H1 (cell line): Measurements from ENCODE around the gene SSMEM1. TPM values are rescaled to one million over a fixed set of nuclear protein-coding genes. Genes with fewer than 3 reads are reported as not detected.

Source experiments
- CTCF ChIA-PET: fragments of 300-600 bp; sonication (Branson Sonifier 250); formaldehyde crosslinking; loops from one replicate; lab custom pipeline; 2021; ENCODE audit not compliant: partially characterized antibody; lab: Charles Lee
- POLR2A ChIA-PET: fragments of 300-600 bp; sonication (Branson Sonifier 250); formaldehyde crosslinking; loops from one replicate; lab custom pipeline; 2021; ENCODE audit warnings: inconsistent platforms; ENCODE audit not compliant: partially characterized antibody; lab: Charles Lee
- DNase-seq, 2 experiments: peaks; one replicate each; pipeline versions ENCODE4 v3.0.0 to v3.0.0-alpha.2; 2010 to 2022; ENCODE audit warnings: low spot score in 2 of 2, low read depth in 1 of 2, mixed read lengths in 1 of 2
- FAIRE-seq: peaks from 2 replicates; lab custom pipeline; 2011; peaks lifted over from hg19 to GRCh38; lab: Jason Lieb, UNC
- H2AFZ ChIP-seq: 2 replicates; pipeline ENCODE4 v1.8.1; 2012; ENCODE audit warnings: low read length, inconsistent platforms
- H2AK5ac ChIP-seq: 2 replicates; pipeline ENCODE4 v1.6.1; 2013; ENCODE audit warnings: low read depth, low read length
- H2BK120ac ChIP-seq: replicated peaks from 2 replicates; pipeline ENCODE3; 2013; ENCODE audit warnings: low read depth, low read length, inconsistent platforms
- H2BK12ac ChIP-seq: 2 replicates; pipeline ENCODE4 v1.6.1; 2013; ENCODE audit warnings: low read depth, low read length
- H2BK15ac ChIP-seq: 2 replicates; pipeline ENCODE4 v1.6.1; 2013; ENCODE audit warnings: low read length
- H2BK20ac ChIP-seq: 2 replicates; pipeline ENCODE4 v1.6.1; 2013; ENCODE audit warnings: low read length
- H2BK5ac ChIP-seq: 2 replicates; pipeline ENCODE4 v1.6.1; 2013; ENCODE audit warnings: low read depth, low read length
- H3K14ac ChIP-seq: 2 replicates; pipeline ENCODE4 v1.6.1; 2013; ENCODE audit warnings: inconsistent platforms; ENCODE audit not compliant: insufficient read length
- H3K18ac ChIP-seq: 2 replicates; pipeline ENCODE4 v1.6.1; 2013; ENCODE audit warnings: low read length; ENCODE audit errors: extremely low read depth
- H3K23ac ChIP-seq: 2 replicates; pipeline ENCODE4 v1.6.1; 2013; ENCODE audit warnings: inconsistent platforms; ENCODE audit not compliant: insufficient read length
- H3K23me2 ChIP-seq: 2 replicates; pipeline ENCODE4 v1.6.1; 2013; ENCODE audit warnings: low read depth, low read length
- H3K27ac ChIP-seq: 2 replicates; pipeline ENCODE4 v1.6.1; 2011; ENCODE audit warnings: low read depth, low read length, inconsistent platforms
- H3K27me3 ChIP-seq, 4 experiments: replicated peaks in 1 of 4; 1 replicate in 1 of 4; 2 replicates in 3 of 4; pipeline versions ENCODE4 v1.6.1 to v1.8.1; 2011 to 2013; ENCODE audit warnings: low read length in 3 of 4, mild to moderate bottlenecking in 3 of 4, inconsistent platforms in 2 of 4, mixed read lengths in 2 of 4, moderate library complexity in 1 of 4; ENCODE audit not compliant: control insufficient read depth in 3 of 4, insufficient read depth in 3 of 4; ENCODE audit errors: extremely low read depth in 1 of 4
- H3K36me3 ChIP-seq, 4 experiments: 2 replicates each; pipeline versions ENCODE4 v1.6.1 to v1.8.1; 2011 to 2013; ENCODE audit warnings: mild to moderate bottlenecking in 4 of 4, low read length in 3 of 4, moderate library complexity in 2 of 4, control low read depth in 1 of 4, inconsistent platforms in 1 of 4; ENCODE audit not compliant: insufficient read depth in 4 of 4, control insufficient read depth in 2 of 4
- H3K4ac ChIP-seq: replicated peaks from 2 replicates; pipeline ENCODE3; 2013; ENCODE audit warnings: low read length, low read depth, mixed read lengths, inconsistent platforms; ENCODE audit not compliant: insufficient read length
- H3K4me1 ChIP-seq, 4 experiments: replicated peaks in 1 of 4; 1 replicate in 1 of 4; 2 replicates in 3 of 4; pipeline versions ENCODE4 v1.6.1 to v1.8.1; 2011 to 2013; ENCODE audit warnings: low read length in 3 of 4, inconsistent platforms in 2 of 4, mixed read lengths in 1 of 4; ENCODE audit not compliant: insufficient read depth in 4 of 4, control insufficient read depth in 3 of 4
- H3K4me2 ChIP-seq, 2 experiments: 2 replicates each; pipeline versions ENCODE4 v1.6.1 to v1.8.1; 2011 to 2013; ENCODE audit warnings: low read depth in 2 of 2, low read length in 2 of 2, control low read depth in 1 of 2, inconsistent platforms in 1 of 2, mild to moderate bottlenecking in 1 of 2; ENCODE audit not compliant: insufficient read depth in 1 of 2
- H3K4me3 ChIP-seq, 4 experiments: fragments of 200-600, 300-600 bp in 1 of 4; sonication (generic), shearing (Covaris generic), sonication (Bioruptor Twin) in 1 of 4; 2 replicates each; pipeline versions ENCODE4 v1.5.1 to v1.8.1; 2011 to 2016; ENCODE audit warnings: low read length in 4 of 4, low read depth in 3 of 4, control low read depth in 2 of 4, inconsistent platforms in 2 of 4, mild to moderate bottlenecking in 2 of 4, mixed read lengths in 1 of 4, moderate library complexity in 1 of 4; ENCODE audit not compliant: insufficient read depth in 2 of 4; ENCODE audit errors: extremely low read depth in 1 of 4
- H3K56ac ChIP-seq: replicated peaks from 2 replicates; pipeline ENCODE3; 2013; ENCODE audit warnings: low read depth, mild to moderate bottlenecking, mixed read lengths, low read length, inconsistent platforms; ENCODE audit not compliant: insufficient read length
- H3K79me1 ChIP-seq: 2 replicates; pipeline ENCODE4 v1.6.1; 2013; ENCODE audit warnings: low read depth, low read length, control low read depth
- H3K79me2 ChIP-seq, 2 experiments: 2 replicates each; pipeline versions ENCODE4 v1.6.1 to v1.8.1; 2012 to 2013; ENCODE audit warnings: low read length in 2 of 2, mild to moderate bottlenecking in 2 of 2, inconsistent platforms in 1 of 2; ENCODE audit not compliant: insufficient read depth in 2 of 2, control insufficient read depth in 1 of 2
- H3K9ac ChIP-seq, 4 experiments: replicated peaks in 1 of 4; 1 replicate in 1 of 4; 2 replicates in 3 of 4; pipeline versions ENCODE4 v1.6.1 to v1.8.1; 2011 to 2013; ENCODE audit warnings: low read depth in 3 of 4, low read length in 3 of 4, control low read depth in 2 of 4, mild to moderate bottlenecking in 2 of 4, moderate library complexity in 2 of 4, inconsistent platforms in 1 of 4; ENCODE audit errors: extremely low read depth in 1 of 4
- H3K9me3 ChIP-seq, 2 experiments: 2 replicates each; pipeline versions ENCODE4 v1.6.1 to v1.8.1; 2012 to 2013; ENCODE audit warnings: mild to moderate bottlenecking in 2 of 2, moderate library complexity in 2 of 2, control low read depth in 1 of 2, inconsistent platforms in 1 of 2, low read depth in 1 of 2, low read length in 1 of 2, mixed read lengths in 1 of 2; ENCODE audit not compliant: insufficient read depth in 2 of 2
- H4K20me1 ChIP-seq, 2 experiments: replicated peaks in 1 of 2; 2 replicates each; pipeline versions ENCODE3 to v1.8.1; 2011 to 2013; ENCODE audit warnings: inconsistent platforms in 2 of 2, low read length in 2 of 2, mild to moderate bottlenecking in 1 of 2; ENCODE audit not compliant: insufficient read depth in 2 of 2, control insufficient read depth in 1 of 2
- H4K5ac ChIP-seq: 2 replicates; pipeline ENCODE4 v1.6.1; 2013; ENCODE audit warnings: low read length, low read depth, mixed read lengths, inconsistent platforms; ENCODE audit not compliant: insufficient read length
- H4K8ac ChIP-seq: 2 replicates; pipeline ENCODE4 v1.8.0; 2013; ENCODE audit warnings: mild to moderate bottlenecking, moderate library complexity, low read length, inconsistent platforms; ENCODE audit not compliant: insufficient read depth; ENCODE audit errors: extremely low read depth
- H4K91ac ChIP-seq: replicated peaks from 2 replicates; pipeline ENCODE3; 2013; ENCODE audit warnings: low read length, mixed read lengths, inconsistent platforms; ENCODE audit not compliant: insufficient read length
- BCL11A ChIP-seq, 2 experiments: IDR thresholded peaks; one replicate each; pipeline ENCODE4 v1.6.1; 2011; ENCODE audit warnings: low read depth in 2 of 2, low read length in 2 of 2, mild to moderate bottlenecking in 2 of 2
- CBX5 ChIP-seq: fragments of 300-800, 300-1000 bp; sonication (generic); IDR thresholded peaks from 2 replicates; pipeline ENCODE4 v1.7.1; 2016; ENCODE audit warnings: antibody characterized with exemption, low read length, low read depth
- CHD1 ChIP-seq: IDR thresholded peaks from 2 replicates; pipeline ENCODE4 v1.6.1; 2012; ENCODE audit warnings: low read depth, low read length, improper control_type of control experiment
- CREB1 ChIP-seq: IDR thresholded peaks from 2 replicates; pipeline ENCODE4 v1.6.1; 2012; ENCODE audit warnings: inconsistent platforms
- FOSL1 ChIP-seq: IDR thresholded peaks from 2 replicates; pipeline ENCODE4 v1.6.1; 2011; ENCODE audit warnings: mild to moderate bottlenecking, low read depth, low read length, moderate library complexity; ENCODE audit not compliant: insufficient read depth
- GABPA ChIP-seq: IDR thresholded peaks from 2 replicates; pipeline ENCODE4 v1.6.1; 2011; ENCODE audit warnings: mild to moderate bottlenecking, low read length, moderate library complexity, borderline replicate concordance; ENCODE audit not compliant: insufficient read depth
- HDAC6 ChIP-seq: IDR thresholded peaks from one replicate; pipeline ENCODE4 v1.7.1; 2012; ENCODE audit warnings: low read depth, mild to moderate bottlenecking, inconsistent platforms, low read length, moderate library complexity
- RFX5 ChIP-seq: IDR thresholded peaks from 2 replicates; pipeline ENCODE4 v1.6.1; 2011; ENCODE audit warnings: low read depth, low read length, improper control_type of control experiment, borderline replicate concordance
- SAP30 ChIP-seq: fragments of 300-600 bp; sonication (generic); IDR thresholded peaks from 2 replicates; pipeline ENCODE4 v1.7.1; 2012; ENCODE audit warnings: low read length, moderate library complexity, mild to moderate bottlenecking, inconsistent platforms; ENCODE audit not compliant: insufficient read depth, insufficient replicate concordance
- SP1 ChIP-seq: IDR thresholded peaks from 2 replicates; pipeline ENCODE4 v1.6.1; 2011; ENCODE audit warnings: low read depth, low read length
- SP4 ChIP-seq: IDR thresholded peaks from 2 replicates; pipeline ENCODE4 v1.6.1; 2012; ENCODE audit warnings: low read length, inconsistent platforms
- SUZ12 ChIP-seq: fragments of 200-600 bp; sonication (generic); IDR thresholded peaks from 2 replicates; pipeline ENCODE4 v1.6.1; 2012; ENCODE audit warnings: mild to moderate bottlenecking, inconsistent platforms, low read length, moderate library complexity, mixed read lengths
- TAF7 ChIP-seq: optimal IDR thresholded peaks from 2 replicates; pipeline ENCODE3; 2011; ENCODE audit warnings: low read depth, mild to moderate bottlenecking, inconsistent platforms, low read length, moderate library complexity, borderline replicate concordance
- WGBS, 2 experiments: shearing (Covaris generic) in 1 of 2; methylation state at CpG; one replicate each; pipeline versions ENCODE4 v1.1.6 to v1.1.7; 2013 to 2015; ENCODE audit warnings: low lambda C conversion rate in 2 of 2, mixed read lengths in 2 of 2, inconsistent platforms in 1 of 2, low coverage in 1 of 2, missing lambda C conversion rate in 1 of 2; ENCODE audit not compliant: insufficient replicate concordance in 2 of 2, insufficient coverage in 1 of 2, insufficient read length in 1 of 2; ENCODE audit errors: extremely low coverage in 1 of 2, missing lambda C conversion rate in 1 of 2; 5-methylcytosine and 5-hydroxymethylcytosine counted together
- polyA plus RNA-seq, 7 experiments: library from polyadenylated mRNA; depleted of rRNA in 3 of 7; stranded (reverse) in 5 of 7; unstranded in 2 of 7; fragments of >200 nt in 5 of 7; fragments of 200-250 nt in 2 of 7; gene quantifications; 1 replicate in 5 of 7; 2 replicates in 1 of 7; 4 replicates in 1 of 7; pipeline versions ENCODE4 v1.2.1 to v1.2.3, GENCODE V29; 2011 to 2013; ENCODE audit warnings: missing spikeins in 2 of 7, mixed read lengths in 2 of 7
- total RNA-seq: library from RNA; stranded (reverse); fragmentation: NEBNext Ultra II Directional; extraction: Animal tissue kit (Norgen Biotek cat#: 25700); gene quantifications from 2 replicates; pipeline ENCODE4 v1.2.1, GENCODE V29; 2021

SSMEM1 gene
- total and polyA plus RNA-seq, 2 of the 8 experiments (the other 6 are each of a cell fraction or from before 2014, with no cell fraction given): not detected

GRCh38 chr7:130180571-130181262, 26.9 kb upstream of the SSMEM1 start:
- H2AFZ ChIP-seq: no peak overlapping the region
- no peaks in the 10 kb centered on the region for H3K27me3 ChIP-seq
- no peak overlapping the region for H3K23ac ChIP-seq
- peaks cover 8 to 56% (median 25%) of the 10 kb centered on the region in 4 experiments for H3K36me3 ChIP-seq
- H2BK5ac ChIP-seq: no peak overlapping the region
- H3K14ac ChIP-seq: no peak overlapping the region
- ChIA-PET POLR2A (interaction anchor here (1.0 kb wide), 1 partner anchor 10 kb away, joined by 3 read pairs; no protein-coding TSS in a partner anchor), CTCF (interaction anchor here (0.6 kb wide), 1 partner anchor 124 kb away, joined by 4 read pairs; no protein-coding TSS in a partner anchor)
- H4K20me1 ChIP-seq: no peaks in the 10 kb centered on the region
- 92% methylated on average over 9 of the region's 9 CpGs; no CpG with 5 or more reads in 1 of the 2 experiments for WGBS, 2 experiments
- H3K56ac ChIP-seq: no peak overlapping the region
- H2BK12ac ChIP-seq: no peak overlapping the region
- no peak for DNase-seq
- H3K79me1 ChIP-seq: no peaks in the 10 kb centered on the region
- FAIRE-seq: no peak
- H2BK20ac ChIP-seq: no peak overlapping the region
- H3K4me1 ChIP-seq: no peaks in the 10 kb centered on the region
- H2AK5ac ChIP-seq: no peak overlapping the region
- no peak overlapping the region for H3K27ac ChIP-seq
- no peak overlapping the region for H3K4me3 ChIP-seq
- H4K91ac ChIP-seq: no peak overlapping the region
- TF ChIP-seq FOSL1: no peak
- no peak for TF ChIP-seq SUZ12
- no peak for TF ChIP-seq TAF7
- TF ChIP-seq BCL11A (IDR thresholded peaks at IDR 0.05; ENCODE audit: low read depth in 2 of 2, low read length in 2 of 2): no peak
- TF ChIP-seq SP4: no peak
- no peak for TF ChIP-seq CHD1
- TF ChIP-seq CREB1: no peak
- no peak for TF ChIP-seq SP1
- no peak for TF ChIP-seq HDAC6
- TF ChIP-seq CBX5: no peak
- TF ChIP-seq SAP30: no peak
- TF ChIP-seq GABPA: no peak
- TF ChIP-seq RFX5: no peak
- no peaks in the 10 kb centered on the region for H3K9me3 ChIP-seq
- no peak overlapping the region for H2BK15ac ChIP-seq
- no peak overlapping the region for H4K8ac ChIP-seq
- no peaks in the 10 kb centered on the region for H3K23me2 ChIP-seq
- H3K18ac ChIP-seq: no peak overlapping the region
- H2BK120ac ChIP-seq: no peak overlapping the region
- no peak overlapping the region for H3K4me2 ChIP-seq
- H3K79me2 ChIP-seq: no peaks in the 10 kb centered on the region
- no peak overlapping the region for H3K4ac ChIP-seq
- H3K9ac ChIP-seq: no peak overlapping the region
- H4K5ac ChIP-seq: no peak overlapping the region
